ENCODE measurements around the gene GPRIN2.

DNA sequence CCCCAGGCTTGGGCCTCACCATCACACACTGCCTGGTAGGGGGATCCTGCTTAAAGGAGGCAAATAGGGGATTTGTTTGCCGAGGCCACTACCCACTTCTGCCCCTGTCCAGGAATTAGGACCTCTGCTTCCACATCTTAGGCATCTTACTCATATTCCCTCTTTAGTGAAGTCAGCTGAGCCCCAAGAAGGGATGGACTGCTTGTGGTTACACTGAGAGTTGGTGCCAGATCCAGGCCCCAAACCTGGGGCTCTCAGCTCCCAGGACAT is 1.6 kb upstream of the GPRIN2 start:
- TF ChIP-seq, protein P1, sequence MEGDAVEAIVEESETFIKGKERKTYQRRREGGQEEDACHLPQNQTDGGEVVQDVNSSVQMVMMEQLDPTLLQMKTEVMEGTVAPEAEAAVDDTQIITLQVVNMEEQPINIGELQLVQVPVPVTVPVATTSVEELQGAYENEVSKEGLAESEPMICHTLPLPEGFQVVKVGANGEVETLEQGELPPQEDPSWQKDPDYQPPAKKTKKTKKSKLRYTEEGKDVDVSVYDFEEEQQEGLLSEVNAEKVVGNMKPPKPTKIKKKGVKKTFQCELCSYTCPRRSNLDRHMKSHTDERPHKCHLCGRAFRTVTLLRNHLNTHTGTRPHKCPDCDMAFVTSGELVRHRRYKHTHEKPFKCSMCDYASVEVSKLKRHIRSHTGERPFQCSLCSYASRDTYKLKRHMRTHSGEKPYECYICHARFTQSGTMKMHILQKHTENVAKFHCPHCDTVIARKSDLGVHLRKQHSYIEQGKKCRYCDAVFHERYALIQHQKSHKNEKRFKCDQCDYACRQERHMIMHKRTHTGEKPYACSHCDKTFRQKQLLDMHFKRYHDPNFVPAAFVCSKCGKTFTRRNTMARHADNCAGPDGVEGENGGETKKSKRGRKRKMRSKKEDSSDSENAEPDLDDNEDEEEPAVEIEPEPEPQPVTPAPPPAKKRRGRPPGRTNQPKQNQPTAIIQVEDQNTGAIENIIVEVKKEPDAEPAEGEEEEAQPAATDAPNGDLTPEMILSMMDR (IDR thresholded peaks at IDR 0.05) = no peak
- TF ChIP-seq, protein P2, sequence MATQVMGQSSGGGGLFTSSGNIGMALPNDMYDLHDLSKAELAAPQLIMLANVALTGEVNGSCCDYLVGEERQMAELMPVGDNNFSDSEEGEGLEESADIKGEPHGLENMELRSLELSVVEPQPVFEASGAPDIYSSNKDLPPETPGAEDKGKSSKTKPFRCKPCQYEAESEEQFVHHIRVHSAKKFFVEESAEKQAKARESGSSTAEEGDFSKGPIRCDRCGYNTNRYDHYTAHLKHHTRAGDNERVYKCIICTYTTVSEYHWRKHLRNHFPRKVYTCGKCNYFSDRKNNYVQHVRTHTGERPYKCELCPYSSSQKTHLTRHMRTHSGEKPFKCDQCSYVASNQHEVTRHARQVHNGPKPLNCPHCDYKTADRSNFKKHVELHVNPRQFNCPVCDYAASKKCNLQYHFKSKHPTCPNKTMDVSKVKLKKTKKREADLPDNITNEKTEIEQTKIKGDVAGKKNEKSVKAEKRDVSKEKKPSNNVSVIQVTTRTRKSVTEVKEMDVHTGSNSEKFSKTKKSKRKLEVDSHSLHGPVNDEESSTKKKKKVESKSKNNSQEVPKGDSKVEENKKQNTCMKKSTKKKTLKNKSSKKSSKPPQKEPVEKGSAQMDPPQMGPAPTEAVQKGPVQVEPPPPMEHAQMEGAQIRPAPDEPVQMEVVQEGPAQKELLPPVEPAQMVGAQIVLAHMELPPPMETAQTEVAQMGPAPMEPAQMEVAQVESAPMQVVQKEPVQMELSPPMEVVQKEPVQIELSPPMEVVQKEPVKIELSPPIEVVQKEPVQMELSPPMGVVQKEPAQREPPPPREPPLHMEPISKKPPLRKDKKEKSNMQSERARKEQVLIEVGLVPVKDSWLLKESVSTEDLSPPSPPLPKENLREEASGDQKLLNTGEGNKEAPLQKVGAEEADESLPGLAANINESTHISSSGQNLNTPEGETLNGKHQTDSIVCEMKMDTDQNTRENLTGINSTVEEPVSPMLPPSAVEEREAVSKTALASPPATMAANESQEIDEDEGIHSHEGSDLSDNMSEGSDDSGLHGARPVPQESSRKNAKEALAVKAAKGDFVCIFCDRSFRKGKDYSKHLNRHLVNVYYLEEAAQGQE (IDR thresholded peaks at IDR 0.05; ENCODE audit: low read depth, low read length) = no peak

Measured in SK-N-SH (cell line).